HCT116 (cell line): Measurements from ENCODE around the gene TLE4. TPM values are rescaled to one million over a fixed set of nuclear protein-coding genes. Genes with fewer than 3 reads are reported as not detected.

Experiments used
- ATAC-seq: fragments of 200-7000 bp; cut with Tn5 transposase; 2 replicates; pipeline ENCODE4 v1.9.1; 2020; ENCODE audit warnings: mild to moderate bottlenecking, moderate library complexity
- BruUV-seq: library from RNA; stranded (reverse); fragments of 400-500 nt; replicated peaks from 2 replicates; lab custom pipeline; 2021; lab: Mats Ljungman, UMichigan
- CTCF ChIA-PET: fragments of 300-600 bp; sonication (Branson Sonifier 250); formaldehyde crosslinking; loops from one replicate; lab custom pipeline; 2021; ENCODE audit warnings: antibody characterized with exemption; lab: Charles Lee
- POLR2A ChIA-PET: fragments of 300-600, 350-600 bp; sonication (Branson Sonifier 250); formaldehyde crosslinking; loops from one replicate; lab custom pipeline; 2021; ENCODE audit warnings: antibody characterized with exemption; lab: Charles Lee
- RAD21 ChIA-PET, 2 experiments: fragments of 300-600 bp; sonication (Branson Sonifier 250); formaldehyde crosslinking; loops; one replicate each; lab custom pipeline; 2023; ENCODE audit warnings: low total read pairs in 2 of 2; ENCODE audit not compliant: uncharacterized antibody in 2 of 2, unreplicated experiment in 2 of 2, low non-redundant PET in 1 of 2; lab: Charles Lee
- DNase-seq: peaks from one replicate; pipeline ENCODE4 v3.0.0-alpha.2; 2010; ENCODE audit warnings: low read depth, low spot score
- H2AFZ ChIP-seq: fragments of 200-600 bp; shearing (Covaris generic), sonication (generic); 2 replicates; pipeline ENCODE4 v1.6.1; 2017; ENCODE audit warnings: low read depth, mixed run types, mixed read lengths, antibody characterized with exemption, low read length; ENCODE audit not compliant: poor library complexity, severe bottlenecking
- H3K27ac ChIP-seq: 2 replicates; pipeline ENCODE4 v1.5.1; 2012; ENCODE audit warnings: low read depth, low read length
- H3K27me3 ChIP-seq: fragments of 200-600 bp; sonication (generic); 2 replicates; pipeline ENCODE4 v1.6.1; 2016; ENCODE audit warnings: mixed run types, low read length, mixed read lengths; ENCODE audit not compliant: insufficient read depth
- H3K36me3 ChIP-seq, 2 experiments: fragments of 200-500 bp in 1 of 2; fragments of 200-600 bp in 1 of 2; sonication (Bioruptor generic) in 1 of 2; sonication (generic) in 1 of 2; 2 replicates each; pipeline versions ENCODE4 v1.5.1 to v1.6.1; 2014 to 2016; ENCODE audit warnings: low read length in 2 of 2, inconsistent platforms in 1 of 2, mixed read lengths in 1 of 2, mixed run types in 1 of 2; ENCODE audit not compliant: insufficient read depth in 2 of 2, control insufficient read depth in 1 of 2
- H3K4me1 ChIP-seq, 2 experiments: fragments of 200-600 bp in 1 of 2; sonication (generic) in 1 of 2; 2 replicates each; pipeline versions ENCODE4 v1.5.1 to v1.6.1; 2012 to 2017; ENCODE audit warnings: low read length in 2 of 2, inconsistent platforms in 1 of 2, mild to moderate bottlenecking in 1 of 2, mixed read lengths in 1 of 2, mixed run types in 1 of 2, moderate library complexity in 1 of 2; ENCODE audit not compliant: insufficient read depth in 2 of 2, control insufficient read depth in 1 of 2
- H3K4me2 ChIP-seq: fragments of 200-600 bp; sonication (generic); 2 replicates; pipeline ENCODE4 v1.6.1; 2017; ENCODE audit warnings: mixed run types, low read length, mixed read lengths
- H3K4me3 ChIP-seq, 2 experiments: fragments of 200-600 bp in 1 of 2; sonication (generic) in 1 of 2; replicated peaks in 1 of 2; 2 replicates each; pipeline ENCODE4 v1.5.1; 2011 to 2016; ENCODE audit warnings: low read length in 2 of 2, control low read depth in 1 of 2, low read depth in 1 of 2, mild to moderate bottlenecking in 1 of 2, mixed read lengths in 1 of 2, mixed run types in 1 of 2
- H3K79me2 ChIP-seq: fragments of 200-600 bp; sonication (generic); 2 replicates; pipeline ENCODE4 v1.6.1; 2017; ENCODE audit warnings: mild to moderate bottlenecking, mixed run types, low read length, moderate library complexity, mixed read lengths; ENCODE audit not compliant: insufficient read depth
- H3K9ac ChIP-seq: fragments of 200-600 bp; sonication (generic); 2 replicates; pipeline ENCODE4 v1.6.1; 2016; ENCODE audit warnings: low read length, mixed read lengths
- H3K9me2 ChIP-seq: fragments of 200-600 bp; sonication (generic), shearing (Covaris generic); 2 replicates; pipeline ENCODE4 v1.6.1; 2017; ENCODE audit warnings: mixed run types, mild to moderate bottlenecking, moderate library complexity; ENCODE audit not compliant: insufficient read depth
- H3K9me3 ChIP-seq, 2 experiments: fragments of 200-500 bp in 1 of 2; fragments of 200-600 bp in 1 of 2; sonication (Bioruptor generic) in 1 of 2; sonication (generic) in 1 of 2; 2 replicates each; pipeline ENCODE4 v1.6.1; 2014 to 2017; ENCODE audit warnings: low read length in 2 of 2, mixed read lengths in 2 of 2, inconsistent platforms in 1 of 2, low read depth in 1 of 2, mild to moderate bottlenecking in 1 of 2, mixed run types in 1 of 2, moderate library complexity in 1 of 2; ENCODE audit not compliant: control insufficient read depth in 1 of 2, insufficient read depth in 1 of 2
- H4K20me1 ChIP-seq: fragments of 200-600 bp; sonication (generic), shearing (Covaris generic); 2 replicates; pipeline ENCODE4 v1.6.1; 2017; ENCODE audit warnings: mixed run types, mild to moderate bottlenecking, moderate library complexity; ENCODE audit not compliant: insufficient read depth
- CBX3 ChIP-seq: IDR thresholded peaks from 2 replicates; pipeline ENCODE4 v1.6.1; 2012; ENCODE audit warnings: low read depth
- CTCF ChIP-seq, 3 experiments: fragments of 200-600 bp in 1 of 3; sonication (generic) in 1 of 3; IDR thresholded peaks in 2 of 3; conservative IDR thresholded peaks in 1 of 3; 2 replicates each; pipeline ENCODE4 v1.5.1; 2012 to 2017; ENCODE audit warnings: low read depth in 2 of 3, low read length in 2 of 3, antibody characterized with exemption in 1 of 3, borderline replicate concordance in 1 of 3, control low read depth in 1 of 3, mild to moderate bottlenecking in 1 of 3, mixed read lengths in 1 of 3, mixed run types in 1 of 3, moderate library complexity in 1 of 3; ENCODE audit not compliant: insufficient read depth in 1 of 3
- ELF1 ChIP-seq: IDR thresholded peaks from 2 replicates; pipeline ENCODE4 v1.6.1; 2012; ENCODE audit warnings: low read depth, borderline replicate concordance
- EZH2 ChIP-seq: fragments of 200-600 bp; sonication (generic); IDR thresholded peaks from 2 replicates; pipeline ENCODE4 v1.6.1; 2017; ENCODE audit warnings: antibody characterized with exemption, mixed run types
- EZH2phosphoT487 ChIP-seq: fragments of 200-600 bp; IDR thresholded peaks from 2 replicates; pipeline ENCODE4 v1.6.1; 2018; ENCODE audit warnings: antibody characterized with exemption, borderline replicate concordance
- FOSL1 ChIP-seq: IDR thresholded peaks from 2 replicates; pipeline ENCODE4 v1.6.1; 2012; ENCODE audit warnings: low read depth
- JUND ChIP-seq: IDR thresholded peaks from 2 replicates; pipeline ENCODE4 v1.6.1; 2012
- POLR2A ChIP-seq: IDR thresholded peaks from 2 replicates; pipeline ENCODE4 v1.7.0; 2011; ENCODE audit warnings: borderline replicate concordance; ENCODE audit not compliant: insufficient read depth, insufficient read length; ENCODE audit errors: extremely low read depth
- POLR2AphosphoS5 ChIP-seq: IDR thresholded peaks from 2 replicates; pipeline ENCODE4 v1.6.1; 2011; ENCODE audit warnings: mild to moderate bottlenecking, low read depth, low read length, moderate library complexity
- RAD21 ChIP-seq: IDR thresholded peaks from 2 replicates; pipeline ENCODE4 v1.6.1; 2012; ENCODE audit warnings: low read depth, mild to moderate bottlenecking
- SIN3A ChIP-seq: IDR thresholded peaks from 2 replicates; pipeline ENCODE4 v1.6.1; 2012; ENCODE audit warnings: low read depth
- SP1 ChIP-seq: IDR thresholded peaks from 2 replicates; pipeline ENCODE4 v1.6.1; 2012; ENCODE audit warnings: low read depth
- SRF ChIP-seq: IDR thresholded peaks from 2 replicates; pipeline ENCODE4 v1.6.1; 2012; ENCODE audit warnings: low read depth
- TCF7L2 ChIP-seq: IDR thresholded peaks from 2 replicates; pipeline ENCODE4 v1.7.0; 2011; ENCODE audit warnings: borderline replicate concordance, inconsistent platforms; ENCODE audit not compliant: insufficient read depth, insufficient read length; ENCODE audit errors: extremely low read depth
- YY1 ChIP-seq: IDR thresholded peaks from 2 replicates; pipeline ENCODE4 v1.6.1; 2011; ENCODE audit warnings: low read length, low read depth, moderate library complexity, mild to moderate bottlenecking; ENCODE audit not compliant: insufficient replicate concordance; ENCODE audit errors: extremely low read depth
- ZFX ChIP-seq: fragments of 450-650 bp; IDR thresholded peaks from 2 replicates; pipeline ENCODE4 v1.6.1; 2017
- intact Hi-C: fragments of 100-400 bp; cut with micrococcal nuclease; formaldehyde crosslinking; loops from 2 replicates; pipeline ENCODE4 v1.10.0; 2022
- total RNA-seq: library from RNA; stranded (reverse); gene quantifications from one replicate; pipeline ENCODE4 v1.2.1, GENCODE V29; 2021; ENCODE audit not compliant: unreplicated experiment
- TF ChIP-seq, protein P1 (sequence below): IDR thresholded peaks from 2 replicates; pipeline ENCODE4 v1.6.1; 2012
- TF ChIP-seq, protein P2 (sequence below): IDR thresholded peaks from 2 replicates; pipeline ENCODE4 v1.6.1; 2011; ENCODE audit warnings: mild to moderate bottlenecking, low read length, moderate library complexity; ENCODE audit not compliant: insufficient replicate concordance; ENCODE audit errors: extremely low read depth

Gene TLE4
- total RNA-seq, 1 experiment from 2014 or later = 0.39 TPM

GRCh38 chr9:79671558-79671957 lies 99.8 kb downstream of the TLE4 start:
- no peaks in the 10 kb centered on the region for H3K36me3 ChIP-seq
- H3K9me3 ChIP-seq = peaks cover 8 to 23% of the 10 kb centered on the region in 2 experiments; a peak in 2 of 4 replicates
- ChIA-PET CTCF (no interaction called here), RAD21 (no interaction called here), POLR2A (no interaction called here)
- no peaks in the 10 kb centered on the region for H4K20me1 ChIP-seq
- no peak overlapping the region for H3K9ac ChIP-seq
- H3K4me3 ChIP-seq = no peak overlapping the region
- no peak overlapping the region for H3K27ac ChIP-seq
- H3K9me2 ChIP-seq = no peaks in the 10 kb centered on the region
- no peaks in the 10 kb centered on the region for H3K27me3 ChIP-seq
- H2AFZ ChIP-seq = no peak overlapping the region
- intact Hi-C loops = no loop called here
- DNase-seq (no peak), ATAC-seq (no peak)
- no peak for TF ChIP-seq ZFX
- no peak for TF ChIP-seq ELF1
- TF ChIP-seq TCF7L2 = no peak
- no peak for TF ChIP-seq RAD21
- no peak for TF ChIP-seq CBX3
- TF ChIP-seq, protein P1, sequence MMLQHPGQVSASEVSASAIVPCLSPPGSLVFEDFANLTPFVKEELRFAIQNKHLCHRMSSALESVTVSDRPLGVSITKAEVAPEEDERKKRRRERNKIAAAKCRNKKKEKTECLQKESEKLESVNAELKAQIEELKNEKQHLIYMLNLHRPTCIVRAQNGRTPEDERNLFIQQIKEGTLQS = no peak
- TF ChIP-seq SIN3A = no peak
- TF ChIP-seq EZH2phosphoT487 = no peak
- no peak for TF ChIP-seq YY1
- no peak for TF ChIP-seq SRF
- TF ChIP-seq, protein P2, sequence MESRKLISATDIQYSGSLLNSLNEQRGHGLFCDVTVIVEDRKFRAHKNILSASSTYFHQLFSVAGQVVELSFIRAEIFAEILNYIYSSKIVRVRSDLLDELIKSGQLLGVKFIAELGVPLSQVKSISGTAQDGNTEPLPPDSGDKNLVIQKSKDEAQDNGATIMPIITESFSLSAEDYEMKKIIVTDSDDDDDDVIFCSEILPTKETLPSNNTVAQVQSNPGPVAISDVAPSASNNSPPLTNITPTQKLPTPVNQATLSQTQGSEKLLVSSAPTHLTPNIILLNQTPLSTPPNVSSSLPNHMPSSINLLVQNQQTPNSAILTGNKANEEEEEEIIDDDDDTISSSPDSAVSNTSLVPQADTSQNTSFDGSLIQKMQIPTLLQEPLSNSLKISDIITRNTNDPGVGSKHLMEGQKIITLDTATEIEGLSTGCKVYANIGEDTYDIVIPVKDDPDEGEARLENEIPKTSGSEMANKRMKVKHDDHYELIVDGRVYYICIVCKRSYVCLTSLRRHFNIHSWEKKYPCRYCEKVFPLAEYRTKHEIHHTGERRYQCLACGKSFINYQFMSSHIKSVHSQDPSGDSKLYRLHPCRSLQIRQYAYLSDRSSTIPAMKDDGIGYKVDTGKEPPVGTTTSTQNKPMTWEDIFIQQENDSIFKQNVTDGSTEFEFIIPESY = no peak
- no peak for TF ChIP-seq CTCF (IDR thresholded peaks at IDR 0.05 in 2 of 3, conservative IDR thresholded peaks at IDR 0.05 in 1 of 3; ENCODE audit: borderline replicate concordance in 1 of 3, insufficient read depth in 1 of 3, low read depth in 2 of 3, low read length in 2 of 3)
- no peak for TF ChIP-seq FOSL1
- no peak for TF ChIP-seq POLR2A
- TF ChIP-seq JUND = no peak
- TF ChIP-seq EZH2 = no peak
- TF ChIP-seq POLR2AphosphoS5 = no peak
- no peak for TF ChIP-seq SP1
- H3K4me2 ChIP-seq = no peak overlapping the region
- no TSS peak for BruUV-seq
- H3K79me2 ChIP-seq = no peaks in the 10 kb centered on the region
- H3K4me1 ChIP-seq = no peaks in the 10 kb centered on the region
